ENCODE results near the gene LSM3. TPM values are rescaled to one million over a fixed set of nuclear protein-coding genes. Genes with fewer than 3 reads are reported as not detected.

Gene LSM3
- polyA plus RNA-seq, 3 donors: 6.3 to 20.7 (median 11.0) TPM

- H3K27ac ChIP-seq (ENCODE audit: low read depth, low read length): no peak overlapping the region
- 87 to 90% (median 88%) methylated on average over 9 of the region's 9 CpGs for WGBS, 3 donors
These were observed 66.1 kb downstream of the LSM3 start for GRCh38 chr3:14244521-14245247.

- WGBS, 3 donors: 92 to 94% (median 94%) methylated on average over 6 of the region's 6 CpGs
- H3K27ac ChIP-seq (ENCODE audit: low read depth, low read length): no peak overlapping the region
These were observed 66.6 kb downstream of the LSM3 start for GRCh38 chr3:14245248-14245639.

- H3K27ac ChIP-seq (ENCODE audit: low read depth, low read length): no peak overlapping the region
- WGBS, 3 donors: 58 to 91% (median 87%) methylated on average over 3 of the region's 3 CpGs
These were observed 67.2 kb downstream of the LSM3 start for GRCh38 chr3:14245822-14246221.

GRCh38 chr3:14246414-14246813 is 67.8 kb downstream of the LSM3 start:
- 65 to 87% (median 81%) methylated on average over 5 of the region's 5 CpGs for WGBS, 3 donors
- no peak overlapping the region for H3K27ac ChIP-seq (ENCODE audit: low read depth, low read length)

GRCh38 chr3:14248477-14248848 is 69.8 kb downstream of the LSM3 start:
- WGBS, 3 donors: 74 to 88% (median 78%) methylated on average over 3 of the region's 3 CpGs
- H3K27ac ChIP-seq (ENCODE audit: low read depth, low read length): no peak overlapping the region

GRCh38 chr3:14248849-14249523 is 70.4 kb downstream of the LSM3 start:
- no peak overlapping the region for H3K27ac ChIP-seq (ENCODE audit: low read depth, low read length)
- 36 to 65% (median 59%) methylated on average over 5 of the region's 5 CpGs for WGBS, 3 donors

Other genes starting within 250 kb of the LSM3 start
- gene CHCHD4, start 53.9 kb upstream of the LSM3 start, polyA plus RNA-seq: 10 to 100 TPM in 2 of 3 donors, 1 to 10 TPM in 1; 9.7 to 16.1 (median 14.7) TPM
- gene TMEM43, start 53.8 kb upstream of the LSM3 start, polyA plus RNA-seq: 10 to 100 TPM; 23.1 to 57.9 (median 37.5) TPM
- gene XPC, start 216 bp upstream of the LSM3 start, polyA plus RNA-seq: 10 to 100 TPM; 14.6 to 16.9 (median 16.8) TPM
- 10 to 100 TPM in 1 of 3 donors, 1 to 10 TPM in 2; 1.5 to 11.7 (median 3.8) TPM for gene SLC6A6, start 223.8 kb downstream of the LSM3 start, polyA plus RNA-seq

Measured in adipose tissue (tissue), 3 donors.